K562 treated with DMSO at 1 percent for 12 hours (cell line): Measurements from ENCODE around the gene ERGIC2. TPM values are rescaled to one million over a fixed set of nuclear protein-coding genes. Genes with fewer than 3 reads are reported as not detected.

Experiments used
- total RNA-seq: library from RNA; unstranded; fragments of 300-600 nt; gene quantifications from 2 replicates; pipeline ENCODE4 v1.2.3, GENCODE V29; 2022; ENCODE audit not compliant: insufficient read depth

The ERGIC2 gene
- 16.8 and 30.9 TPM in 2 replicates for total RNA-seq

GRCh38 chr12:29380536-29381523, at the start of gene ERGIC2:
TSS of gene ERGIC2 (minus strand) at chr12:29381172. CDS start at chr12:29371633, 9,539 bp downstream.

Other genes starting within 250 kb of the ERGIC2 start
- 2.7 and 8.5 TPM in 2 replicates for gene FAR2, start 231.9 kb downstream of the ERGIC2 start, total RNA-seq
- gene OVCH1, start 116.5 kb upstream of the ERGIC2 start, total RNA-seq: not detected in 2 replicates